DND-41 (cell line): Measurements from ENCODE around the gene ZNRF1.
"Not testable (repeated sequence)": the region's sequence is repeated elsewhere in the genome, so short reads cannot be mapped to it uniquely, and the experiment has no call there.

ENCODE experiments used
- ATAC-seq: fragments of 200-7000 bp; cut with Tn5 transposase; 3 replicates; pipeline ENCODE4 v1.9.1; 2021; ENCODE audit warnings: low read depth; ENCODE audit not compliant: insufficient read depth
- DNase-seq: peaks from one replicate; pipeline ENCODE4 v3.0.0-alpha.2; 2020
- H2AFZ ChIP-seq: 2 replicates; pipeline ENCODE4 v1.6.0; 2012; ENCODE audit warnings: low read depth, low read length
- H3K27ac ChIP-seq: 2 replicates; pipeline ENCODE4 v1.5.1; 2012; ENCODE audit warnings: low read length, inconsistent platforms
- H3K27me3 ChIP-seq: fragments of 200-600 bp; sonication (generic); 2 replicates; pipeline ENCODE4 v1.6.0; 2012; ENCODE audit warnings: low read length, mild to moderate bottlenecking, inconsistent platforms; ENCODE audit not compliant: insufficient read depth, poor library complexity
- H3K36me3 ChIP-seq: 2 replicates; pipeline ENCODE4 v1.5.1; 2012; ENCODE audit warnings: low read length, inconsistent platforms; ENCODE audit not compliant: insufficient read depth
- H3K4me1 ChIP-seq: 2 replicates; pipeline ENCODE4 v1.5.1; 2012; ENCODE audit warnings: mild to moderate bottlenecking, low read length; ENCODE audit not compliant: insufficient read depth
- H3K4me2 ChIP-seq: 2 replicates; pipeline ENCODE4 v1.6.0; 2012; ENCODE audit warnings: mild to moderate bottlenecking, moderate library complexity, low read length, inconsistent platforms; ENCODE audit not compliant: insufficient read depth
- H3K4me3 ChIP-seq, 2 experiments: fragments of 200-600 bp in 1 of 2; shearing (Covaris generic) in 1 of 2; 2 replicates each; pipeline ENCODE4 v1.5.1; 2012 to 2016; ENCODE audit warnings: inconsistent platforms in 2 of 2, low read length in 2 of 2, mild to moderate bottlenecking in 2 of 2, low read depth in 1 of 2, moderate library complexity in 1 of 2
- H3K79me2 ChIP-seq: 2 replicates; pipeline ENCODE4 v1.6.0; 2012; ENCODE audit warnings: low read length, inconsistent platforms; ENCODE audit not compliant: insufficient read depth
- H3K9ac ChIP-seq: 2 replicates; pipeline ENCODE4 v1.6.0; 2012; ENCODE audit warnings: low read depth, mild to moderate bottlenecking, inconsistent platforms, low read length, moderate library complexity
- H3K9me3 ChIP-seq: 2 replicates; pipeline ENCODE4 v1.5.1; 2012; ENCODE audit warnings: low read length, moderate library complexity, mild to moderate bottlenecking, inconsistent platforms; ENCODE audit not compliant: insufficient read depth, severe bottlenecking
- H4K20me1 ChIP-seq: 2 replicates; pipeline ENCODE4 v1.6.0; 2012; ENCODE audit warnings: low read length; ENCODE audit not compliant: insufficient read depth
- CTCF ChIP-seq: IDR thresholded peaks from 2 replicates; pipeline ENCODE4 v1.5.1; 2012; ENCODE audit warnings: borderline replicate concordance, low read length, moderate library complexity, mild to moderate bottlenecking; ENCODE audit not compliant: poor library complexity, severe bottlenecking; ENCODE audit errors: extremely low read depth
- EZH2 ChIP-seq: IDR thresholded peaks from 3 replicates; pipeline ENCODE4 v1.6.1; 2012; ENCODE audit warnings: borderline replicate concordance, low read depth, mild to moderate bottlenecking, moderate library complexity, low read length, inconsistent platforms; ENCODE audit not compliant: severe bottlenecking

The ZNRF1 gene

GRCh38 chr16:75127713-75128415 is 129.0 kb downstream of the ZNRF1 start:
- Histone ChIP-seq H3K4me3 (no peak overlapping the region), H3K4me1 (peaks cover 6% of the 10 kb centered on the region; the same call in 1 of the 2 replicates), H3K27ac (no peak overlapping the region), H3K9ac (no peak overlapping the region), H3K27me3 (no peaks in the 10 kb centered on the region), H2AFZ (no peak overlapping the region), H3K9me3 (peaks cover 13% of the 10 kb centered on the region), H4K20me1 (no peaks in the 10 kb centered on the region), H3K4me2 (no peak overlapping the region), H3K79me2 (no peaks in the 10 kb centered on the region), H3K36me3 (no peaks in the 10 kb centered on the region)
- no peak for DNase-seq
- ATAC-seq = no peak
- no peak for TF ChIP-seq EZH2
- no peak for TF ChIP-seq CTCF

GRCh38 chr16:75129421-75130149 is 130.8 kb downstream of the ZNRF1 start:
- H4K20me1 ChIP-seq, H3K4me2 ChIP-seq, H2AFZ ChIP-seq, H3K79me2 ChIP-seq, H3K36me3 ChIP-seq, H3K4me1 ChIP-seq, H3K27me3 ChIP-seq, ATAC-seq, DNase-seq, H3K9ac ChIP-seq, H3K4me3 ChIP-seq, H3K27ac ChIP-seq: not testable (repeated sequence)
- H3K9me3 ChIP-seq = peaks cover 13% of the 10 kb centered on the region

- Histone ChIP-seq H2AFZ (no peak overlapping the region), H3K27ac (no peak overlapping the region), H3K9me3 (peaks cover 13% of the 10 kb centered on the region), H3K79me2 (no peaks in the 10 kb centered on the region), H3K27me3 (no peaks in the 10 kb centered on the region), H3K4me1 (peaks cover 6% of the 10 kb centered on the region; the same call in 1 of the 2 replicates), H3K4me2 (no peak overlapping the region), H3K4me3 (no peak overlapping the region), H3K9ac (no peak overlapping the region), H3K36me3 (no peaks in the 10 kb centered on the region), H4K20me1 (no peaks in the 10 kb centered on the region)
- DNase-seq = no peak
- peak; percentile 24 for TF ChIP-seq CTCF
- no peak for TF ChIP-seq EZH2
- ATAC-seq = no peak
These were observed 131.4 kb downstream of the ZNRF1 start for GRCh38 chr16:75130150-75130771.

- no peak overlapping the region for H2AFZ ChIP-seq
- H3K9me3 ChIP-seq = peaks cover 13% of the 10 kb centered on the region
- peaks cover 6% of the 10 kb centered on the region; the same call in 1 of the 2 replicates for H3K4me1 ChIP-seq
- no peak overlapping the region for H3K4me3 ChIP-seq
- no peak for DNase-seq
- no peak for ATAC-seq
- no peak overlapping the region for H3K4me2 ChIP-seq
- H4K20me1 ChIP-seq = no peaks in the 10 kb centered on the region
- TF ChIP-seq CTCF = no peak
- no peak for TF ChIP-seq EZH2
- no peaks in the 10 kb centered on the region for H3K36me3 ChIP-seq
- no peaks in the 10 kb centered on the region for H3K79me2 ChIP-seq
- H3K27ac ChIP-seq = no peak overlapping the region
- H3K9ac ChIP-seq = no peak overlapping the region
- no peaks in the 10 kb centered on the region for H3K27me3 ChIP-seq
These were observed 132.3 kb downstream of the ZNRF1 start for GRCh38 chr16:75131081-75131480.
